ENCODE data around the gene GLDC.

- TF ChIP-seq CTCF (IDR thresholded peaks at IDR 0.05) (no peak), ZFX (IDR thresholded peaks at IDR 0.05; ENCODE audit: borderline replicate concordance) (no peak)
These were observed 109.9 kb downstream of the GLDC start for GRCh38 chr9:6535594-6535993.

Data from 22Rv1 (cell line).